AG09309 (cell line): Measurements from ENCODE around the gene ATRIP.
"Not testable (repeated sequence)": the region's sequence is repeated elsewhere in the genome, so short reads cannot be mapped to it uniquely, and the experiment has no call there.

ENCODE experiments used
- DNase-seq: peaks from one replicate; pipeline ENCODE4 v3.0.0-alpha.2; 2010; ENCODE audit warnings: low read depth
- H3K4me3 ChIP-seq: 2 replicates; pipeline ENCODE4 v1.5.1; 2011; ENCODE audit warnings: mild to moderate bottlenecking, low read depth, low read length, moderate library complexity; ENCODE audit not compliant: control insufficient read depth
- TF ChIP-seq, protein P1 (sequence below): IDR thresholded peaks from 2 replicates; pipeline ENCODE4 v1.5.1; 2011; ENCODE audit warnings: mild to moderate bottlenecking, low read depth, low read length, inconsistent platforms; ENCODE audit not compliant: insufficient read depth, control insufficient read depth; ENCODE audit errors: missing control alignments

Gene ATRIP

DNA sequence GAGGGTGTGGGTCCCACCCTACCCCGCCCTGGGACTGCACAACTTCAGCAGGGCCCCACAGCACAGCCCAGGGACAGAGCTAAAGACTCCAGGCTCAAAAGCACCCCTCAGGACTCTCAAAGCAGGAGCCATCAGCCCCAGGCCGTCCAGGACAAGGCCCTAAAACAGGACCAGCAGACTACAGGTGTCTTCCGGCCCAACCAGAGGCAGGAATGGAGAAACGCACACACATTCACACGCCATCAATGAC is 26.1 kb downstream of the ATRIP start:
- no peak for DNase-seq
- TF ChIP-seq, protein P1, sequence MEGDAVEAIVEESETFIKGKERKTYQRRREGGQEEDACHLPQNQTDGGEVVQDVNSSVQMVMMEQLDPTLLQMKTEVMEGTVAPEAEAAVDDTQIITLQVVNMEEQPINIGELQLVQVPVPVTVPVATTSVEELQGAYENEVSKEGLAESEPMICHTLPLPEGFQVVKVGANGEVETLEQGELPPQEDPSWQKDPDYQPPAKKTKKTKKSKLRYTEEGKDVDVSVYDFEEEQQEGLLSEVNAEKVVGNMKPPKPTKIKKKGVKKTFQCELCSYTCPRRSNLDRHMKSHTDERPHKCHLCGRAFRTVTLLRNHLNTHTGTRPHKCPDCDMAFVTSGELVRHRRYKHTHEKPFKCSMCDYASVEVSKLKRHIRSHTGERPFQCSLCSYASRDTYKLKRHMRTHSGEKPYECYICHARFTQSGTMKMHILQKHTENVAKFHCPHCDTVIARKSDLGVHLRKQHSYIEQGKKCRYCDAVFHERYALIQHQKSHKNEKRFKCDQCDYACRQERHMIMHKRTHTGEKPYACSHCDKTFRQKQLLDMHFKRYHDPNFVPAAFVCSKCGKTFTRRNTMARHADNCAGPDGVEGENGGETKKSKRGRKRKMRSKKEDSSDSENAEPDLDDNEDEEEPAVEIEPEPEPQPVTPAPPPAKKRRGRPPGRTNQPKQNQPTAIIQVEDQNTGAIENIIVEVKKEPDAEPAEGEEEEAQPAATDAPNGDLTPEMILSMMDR, result no peak
- H3K4me3 ChIP-seq, result peak overlapping the region; percentile 74

DNA sequence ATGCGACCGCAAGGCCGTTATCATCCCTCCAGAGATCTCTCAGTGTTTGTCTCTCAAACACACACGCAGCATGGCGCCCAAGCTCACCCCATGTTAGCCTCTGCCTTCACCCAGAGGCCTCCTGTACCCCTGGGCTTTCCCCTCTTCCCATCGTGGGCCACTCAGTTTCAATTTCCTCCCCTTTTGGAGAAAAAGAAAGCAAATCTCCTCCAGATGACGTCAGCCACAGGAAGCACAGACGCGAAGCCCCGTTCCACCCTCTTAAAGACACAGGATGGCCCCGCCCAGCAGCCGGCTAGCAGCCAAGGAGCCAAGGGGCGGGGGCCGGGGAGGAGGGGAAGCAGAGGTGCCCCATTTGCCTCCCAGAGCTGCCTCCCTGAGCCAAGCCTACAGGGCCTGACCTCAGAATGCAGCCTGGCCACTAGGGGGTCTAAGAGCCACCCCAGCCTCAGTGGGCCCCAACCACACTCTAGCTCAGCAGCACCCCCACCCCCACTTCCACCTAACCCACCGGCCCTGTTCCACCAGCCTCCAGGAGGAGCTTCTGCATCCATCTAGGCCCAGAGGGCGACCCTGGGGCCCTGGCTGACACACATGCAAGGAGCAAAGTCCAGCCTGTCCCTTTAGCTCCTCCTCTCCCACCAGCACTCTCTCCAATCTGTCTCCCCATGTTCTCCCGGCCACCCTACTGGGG is 26.5 kb downstream of the ATRIP start:
- peak overlapping the region; percentile 74 for H3K4me3 ChIP-seq
- TF ChIP-seq, protein P1, result peak; percentile 51
- DNase-seq, result peak; percentile 63

DNA sequence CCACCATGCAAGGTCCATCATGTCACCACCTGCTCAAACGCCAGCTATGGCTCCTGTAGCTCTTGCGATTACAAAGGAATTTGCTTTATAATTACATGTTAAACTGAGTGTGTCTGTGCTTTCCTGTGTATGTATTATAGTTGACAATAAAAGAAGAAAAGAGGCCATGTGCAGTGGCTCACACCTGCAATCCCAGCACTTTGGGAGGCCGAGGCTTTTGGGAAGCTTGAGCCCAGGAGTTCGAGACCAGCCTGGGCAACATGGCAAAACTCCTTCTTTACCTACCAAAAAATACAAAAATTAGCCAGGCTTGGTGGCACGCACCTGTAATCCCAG is 27.0 kb downstream of the ATRIP start:
- H3K4me3 ChIP-seq, result no peak overlapping the region
- TF ChIP-seq, protein P1, result no peak
- DNase-seq, result no peak

DNA sequence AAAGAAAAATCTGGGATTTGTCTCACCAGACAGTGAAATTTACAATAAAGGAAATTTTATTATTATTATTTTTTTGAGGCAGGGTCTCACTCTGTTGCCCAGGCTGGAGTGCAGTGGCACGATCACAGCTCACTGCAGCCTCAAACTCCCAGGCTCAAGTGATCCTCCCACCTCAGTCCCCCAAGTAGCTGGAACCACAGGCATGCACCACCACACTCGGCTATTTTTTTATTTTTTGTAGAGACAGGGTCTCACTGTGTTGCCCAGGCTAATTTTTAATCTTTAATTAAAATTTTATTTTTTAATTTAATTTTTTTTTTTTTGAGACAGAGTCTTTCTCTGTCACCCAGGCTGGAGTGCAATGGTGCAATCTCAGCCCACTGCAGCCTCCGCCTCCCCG is 27.5 kb downstream of the ATRIP start:
- not testable (repeated sequence) for H3K4me3 ChIP-seq, DNase-seq

DNA sequence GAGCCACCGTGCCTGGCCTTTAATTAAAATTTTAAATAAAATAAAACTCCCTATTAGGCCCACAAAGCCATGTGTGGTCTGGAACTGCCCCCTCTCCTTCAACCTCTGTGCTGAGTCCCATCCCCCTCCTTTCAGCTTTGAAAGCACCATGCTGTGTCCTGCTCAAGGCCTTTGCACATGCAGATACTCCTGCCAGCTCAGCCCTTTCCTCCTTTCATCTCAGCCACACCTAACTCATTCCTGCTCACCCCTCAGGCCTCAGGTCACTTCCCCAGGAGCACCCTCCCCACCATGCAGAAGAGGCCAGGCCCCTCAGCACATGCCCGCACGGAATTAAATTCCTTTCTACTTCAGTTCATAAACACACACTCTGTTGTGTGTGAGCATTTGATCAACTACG is 28.1 kb downstream of the ATRIP start:
- TF ChIP-seq, protein P1, result no peak
- DNase-seq, result no peak
- H3K4me3 ChIP-seq, result no peak overlapping the region

DNA sequence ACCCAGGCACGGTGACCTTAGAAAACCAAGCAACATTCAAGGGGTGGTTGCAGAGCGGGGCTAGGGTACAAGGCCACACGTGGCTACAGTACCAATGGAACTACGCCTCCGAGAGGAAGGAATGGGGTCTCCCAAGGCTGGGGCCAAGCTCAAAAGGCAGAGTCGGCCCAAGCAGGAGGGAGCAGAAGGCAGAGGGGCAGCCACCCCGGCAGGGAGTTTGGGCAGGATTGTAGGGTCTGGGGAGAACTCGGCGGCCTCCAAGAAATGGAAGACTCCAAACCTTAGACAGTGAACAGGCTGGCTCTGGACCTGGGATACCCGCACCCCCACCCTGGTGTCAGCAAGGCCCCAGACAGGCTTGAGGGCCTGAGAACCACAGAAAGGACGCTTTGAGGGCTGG is 28.7 kb downstream of the ATRIP start:
- H3K4me3 ChIP-seq, result no peak overlapping the region
- DNase-seq, result no peak
- TF ChIP-seq, protein P1, result no peak

DNA sequence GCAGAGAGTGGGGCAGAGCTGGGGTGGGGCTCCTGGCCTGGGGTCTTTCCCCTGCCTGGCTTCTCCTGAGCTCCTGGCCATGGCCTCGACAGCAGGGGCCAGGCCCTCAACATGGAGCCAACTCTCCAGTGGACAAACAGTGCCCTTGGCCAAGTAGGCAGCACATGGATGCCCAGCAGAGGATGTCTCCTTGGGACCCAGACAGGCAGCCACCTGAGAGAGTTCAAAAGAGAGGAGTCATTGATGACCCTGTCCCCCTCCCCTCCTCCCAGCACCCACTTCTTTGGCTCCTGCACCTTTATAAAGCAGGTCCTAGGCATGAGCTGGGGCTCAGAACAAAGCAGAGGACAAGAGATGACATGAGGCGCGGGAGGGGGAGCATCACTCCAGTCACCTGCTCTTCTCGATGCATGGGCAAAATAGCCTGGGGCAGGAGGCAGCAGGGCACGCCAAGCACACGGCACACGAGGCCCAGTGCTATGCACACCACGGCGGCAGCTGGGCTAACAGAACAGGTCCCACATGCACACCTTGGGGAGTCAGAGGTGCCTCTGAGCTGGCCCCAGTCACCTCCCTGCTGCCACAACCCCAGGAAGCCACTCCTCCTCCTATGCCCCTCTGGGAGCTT is 30.0 kb downstream of the ATRIP start:
- no peak for DNase-seq
- TF ChIP-seq, protein P1, result no peak
- H3K4me3 ChIP-seq, result no peak overlapping the region
